Measurements from ENCODE around the gene CLDN15.
"Not testable (repeated sequence)": the region's sequence is repeated elsewhere in the genome, so short reads cannot be mapped to it uniquely, and the experiment has no call there.

Gene CLDN15

DNA sequence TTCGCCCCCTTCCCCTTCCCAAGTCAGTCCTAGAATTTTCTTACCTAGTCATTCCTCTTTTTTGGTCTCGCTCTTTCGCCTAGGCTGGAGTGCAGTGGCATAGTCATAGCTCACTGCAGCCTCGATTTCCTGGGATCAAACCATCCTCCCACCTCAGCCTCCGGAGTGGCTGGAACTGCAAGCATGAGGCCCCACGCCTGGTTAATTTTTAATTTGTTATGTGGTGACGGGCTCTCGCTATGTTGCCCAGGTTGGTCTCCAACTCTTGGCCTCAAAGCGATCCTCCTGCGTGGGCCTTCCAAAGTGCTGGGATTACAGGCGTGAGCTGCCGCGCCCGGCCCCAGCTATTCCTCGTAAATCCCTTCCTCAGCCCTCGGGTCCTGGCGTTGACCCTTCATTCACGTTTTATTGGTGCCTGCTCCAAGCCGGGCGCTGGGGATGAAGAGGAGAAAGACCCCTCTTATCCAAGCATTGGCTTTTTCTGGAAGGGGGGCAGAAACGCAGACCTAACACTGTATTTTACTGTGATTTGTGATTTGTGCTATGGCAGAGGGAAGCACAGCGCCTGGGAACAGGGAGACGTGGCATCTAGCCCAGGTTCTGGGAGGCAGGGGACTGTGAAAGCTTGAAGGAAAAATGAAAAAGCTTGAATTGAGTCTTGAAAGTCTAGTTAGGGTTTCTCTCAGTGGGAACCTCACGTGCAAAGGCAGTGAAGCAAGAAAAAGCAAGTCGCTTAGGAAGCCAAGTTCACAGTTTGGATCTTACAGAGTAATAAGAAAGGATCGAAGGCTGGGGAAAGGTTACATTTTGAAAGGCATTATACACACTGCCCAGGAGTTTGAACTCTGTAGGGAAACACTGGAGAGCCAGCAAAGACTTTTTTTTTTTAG lies 19.1 kb downstream of the CLDN15 start:
- no peak for DNase-seq

DNA sequence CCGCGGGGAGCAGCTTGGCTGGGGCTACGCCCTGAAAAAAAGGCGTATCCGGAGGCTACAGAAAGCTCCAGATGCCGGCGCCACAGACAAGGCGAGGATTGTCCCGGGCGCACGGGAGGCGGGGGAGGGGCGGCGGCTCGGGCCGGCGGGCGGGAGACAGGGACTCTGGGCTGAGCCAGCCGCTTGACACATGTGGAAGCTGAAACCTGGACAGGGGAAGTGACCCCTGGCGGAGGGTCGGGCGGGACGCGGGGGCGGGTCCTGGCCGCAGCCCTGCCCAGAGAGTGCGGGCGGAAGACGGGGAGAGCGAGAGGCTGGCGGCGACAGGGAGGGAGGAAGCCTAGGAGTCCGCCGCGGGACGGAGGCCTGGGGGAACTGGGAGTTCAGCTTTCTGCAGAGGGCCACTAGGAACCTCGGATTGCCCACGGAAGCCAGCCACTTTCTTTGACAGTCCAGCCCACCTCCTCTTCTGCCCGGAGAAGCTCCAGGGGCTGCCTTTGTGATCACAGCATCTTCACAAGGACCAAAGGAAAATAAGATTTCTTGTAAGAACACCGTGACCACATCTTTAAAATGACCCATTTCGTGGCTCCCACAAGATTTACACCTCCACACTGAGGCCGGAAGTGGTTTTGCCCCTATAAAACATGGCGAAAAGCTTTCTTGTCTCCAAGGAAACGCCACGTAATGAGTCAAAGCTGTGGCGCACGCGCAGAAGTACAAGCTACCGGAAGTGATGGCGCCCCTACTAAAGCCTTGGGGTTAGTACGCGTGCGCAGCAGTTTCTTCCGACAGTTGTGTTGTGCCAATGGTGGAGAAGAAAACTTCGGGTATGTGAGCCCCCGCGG lies 20.0 kb downstream of the CLDN15 start, which contains the start of the genes PLOD3 and ZNHIT1:
Gene PLOD3 (minus strand): TSS at position 194 of the 848 bp plus-strand sequence. CDS start 307 bp downstream, outside the sequence.
Gene ZNHIT1 (plus strand): TSS at position 778 of the 848 bp plus-strand sequence. CDS start 31 bp downstream, at position 809.
- peak; percentile 97 for DNase-seq

DNA sequence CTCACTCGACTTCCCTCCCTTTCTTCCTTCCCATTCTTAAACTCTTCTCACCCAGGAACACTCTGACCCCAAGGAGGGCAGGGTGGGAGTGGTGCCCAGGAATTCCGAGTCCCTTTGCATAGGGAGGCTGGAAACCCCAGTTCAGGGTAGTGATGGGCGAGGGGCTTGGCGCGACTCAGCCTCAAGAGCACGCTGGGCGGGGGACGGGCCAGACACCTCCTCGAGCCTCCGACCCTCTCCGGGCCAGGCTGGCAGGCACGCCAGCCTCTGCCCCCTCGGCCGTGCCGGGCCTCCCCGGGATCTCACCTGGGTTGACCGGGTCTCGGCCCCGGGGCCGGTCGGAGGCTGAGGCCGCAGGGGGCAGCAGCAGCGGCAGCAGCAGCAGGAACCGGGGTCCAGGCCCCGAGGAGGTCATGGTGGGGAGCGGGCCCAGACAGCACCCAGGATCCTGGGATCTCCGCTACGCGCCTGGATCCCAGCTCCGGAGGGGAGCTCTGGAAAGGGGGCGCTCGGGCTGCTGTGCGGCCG lies 20.7 kb downstream of the CLDN15 start:
- no peak for DNase-seq

DNA sequence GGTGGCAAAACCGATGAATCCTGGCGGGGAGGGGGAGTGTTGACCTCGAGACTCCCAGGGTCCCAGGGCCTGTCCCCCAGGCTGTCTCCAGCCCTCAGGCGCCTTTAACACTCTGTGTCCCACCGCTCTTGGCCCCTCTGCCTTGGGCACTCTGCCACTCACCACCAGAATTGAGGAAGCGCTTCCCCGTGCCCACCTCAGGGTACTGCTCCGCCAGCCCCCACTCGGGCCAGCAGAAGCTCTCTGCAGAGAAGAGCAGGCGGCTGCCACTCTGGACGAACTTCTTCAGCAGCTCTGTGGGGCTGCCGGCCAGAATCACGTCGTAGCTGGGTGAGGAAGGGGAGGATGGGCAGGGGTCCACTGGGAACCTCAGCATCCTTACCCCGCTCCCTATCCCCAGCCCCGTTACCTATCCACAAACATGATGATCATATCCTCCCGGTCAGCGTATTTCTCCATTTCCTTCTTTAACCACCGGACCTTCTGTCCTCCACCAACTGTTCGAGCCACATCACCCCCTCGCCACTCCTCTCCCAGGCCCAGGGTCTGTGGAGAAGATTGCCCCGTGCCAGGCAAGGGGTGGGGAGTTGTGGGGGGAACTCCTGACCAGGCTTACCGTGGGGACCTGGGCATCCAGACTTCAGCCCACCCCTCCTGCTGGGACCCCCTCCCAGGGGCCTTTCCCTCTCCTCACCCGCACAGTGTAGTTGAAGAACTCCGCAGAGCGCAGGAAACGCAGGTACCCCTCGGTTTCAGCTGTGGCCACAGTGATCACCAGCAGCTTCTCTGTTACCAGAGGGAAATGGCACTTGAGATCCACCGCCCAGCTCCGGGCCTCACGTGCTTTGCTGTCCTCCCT lies 21.4 kb downstream of the CLDN15 start:
- DNase-seq, result peak; percentile 21

DNA sequence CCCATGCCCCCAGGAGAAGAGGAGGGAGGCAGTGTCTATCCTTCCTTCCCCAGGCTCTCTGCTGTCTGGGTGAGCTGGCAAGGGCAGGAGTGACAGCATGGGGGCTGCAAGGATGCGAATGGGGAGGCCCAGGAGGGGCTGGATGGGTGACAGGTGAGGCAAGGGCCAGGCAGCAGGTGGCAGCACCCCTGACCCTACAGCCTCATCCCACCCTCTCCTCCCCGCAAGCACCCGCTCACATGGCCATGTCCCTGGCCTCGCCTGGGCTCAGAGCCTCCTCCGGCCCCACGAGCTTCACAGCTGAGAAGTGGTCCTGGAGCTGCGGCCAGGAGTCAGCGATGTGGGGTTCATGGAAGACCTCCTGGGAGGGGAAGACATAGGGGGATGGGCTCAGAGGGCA lies 25.6 kb downstream of the CLDN15 start:
- no peak for DNase-seq

DNA sequence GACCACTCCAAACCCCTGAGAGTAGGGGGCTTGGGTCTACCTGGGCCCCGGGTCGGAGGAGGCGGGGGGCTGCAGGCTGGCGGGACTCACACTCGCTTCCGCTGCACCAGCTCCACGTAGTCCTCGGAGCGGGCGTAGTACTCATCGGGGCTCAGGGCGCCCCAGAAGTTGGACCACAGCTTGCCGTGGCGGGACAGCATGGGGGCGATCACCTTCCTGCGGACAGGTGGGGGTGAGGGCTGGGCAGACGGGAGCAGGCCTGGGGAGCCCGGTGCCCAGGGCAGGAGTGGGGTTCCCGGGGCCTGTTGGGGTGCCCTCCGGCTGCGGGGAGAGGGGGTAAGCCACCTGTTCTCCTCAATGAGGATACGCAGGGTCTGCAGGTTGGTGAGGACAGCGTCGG lies 26.1 kb downstream of the CLDN15 start:
- DNase-seq, result no peak

DNA sequence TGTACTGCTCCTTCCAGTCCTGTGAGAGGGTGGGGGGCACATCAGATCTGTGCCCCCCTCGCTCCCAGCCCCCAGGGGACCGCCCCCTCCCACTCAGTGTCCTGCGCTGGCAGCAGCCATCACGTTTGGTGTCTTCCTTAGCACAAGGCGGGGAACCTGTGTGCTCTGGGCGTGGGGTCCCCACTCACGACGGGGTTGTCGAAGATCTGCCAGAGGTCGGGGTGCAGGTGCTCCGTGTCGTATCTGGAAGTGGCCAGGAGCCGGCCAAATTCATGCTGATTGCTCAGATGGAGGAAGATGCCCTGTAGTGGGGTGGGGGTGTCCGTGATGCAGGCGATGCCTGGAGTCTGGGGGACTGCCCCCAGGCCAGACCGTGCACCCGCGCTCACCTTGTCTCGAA lies 27.5 kb downstream of the CLDN15 start:
- DNase-seq, result no peak

DNA sequence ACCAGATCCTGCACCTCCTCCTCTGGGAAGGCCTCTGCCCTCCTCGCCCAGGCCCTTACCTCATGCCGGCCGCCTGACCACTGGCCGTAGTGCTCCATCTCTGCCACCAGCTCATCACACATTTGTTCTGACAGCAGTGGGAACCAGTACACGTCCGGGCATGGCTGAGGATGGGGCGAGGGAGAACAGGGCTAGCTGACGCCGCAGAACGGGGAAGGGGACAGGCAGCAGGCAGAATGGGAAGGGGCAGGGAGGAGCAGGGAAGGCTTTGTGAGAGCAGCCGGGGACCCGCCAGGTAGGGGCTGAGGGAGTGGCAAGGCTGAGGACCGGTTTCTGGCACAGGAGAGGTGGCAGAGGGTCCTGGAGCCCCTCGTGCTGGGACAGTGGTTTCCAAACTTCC lies 28.8 kb downstream of the CLDN15 start:
- no peak for DNase-seq

DNA sequence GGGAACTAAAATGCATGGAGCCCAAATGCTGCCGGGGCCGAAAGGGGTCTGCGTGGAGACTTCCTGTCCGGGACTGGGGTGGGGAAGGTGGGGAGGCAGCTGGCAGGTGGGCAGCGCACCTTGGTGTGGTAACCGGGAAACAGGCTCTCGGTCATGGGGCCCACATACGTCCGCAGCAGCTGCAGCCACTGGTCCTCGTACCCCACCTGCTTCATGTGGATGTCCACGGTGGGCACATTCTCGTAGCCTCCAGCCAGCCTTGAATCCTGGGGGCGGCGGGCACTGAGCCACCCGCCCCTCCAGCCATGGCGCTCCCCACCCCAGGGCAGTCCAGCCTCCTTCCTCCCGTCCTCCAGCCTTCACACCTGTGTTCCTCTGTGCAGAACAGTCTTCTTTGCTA lies 30.1 kb downstream of the CLDN15 start:
- no peak for DNase-seq

DNA sequence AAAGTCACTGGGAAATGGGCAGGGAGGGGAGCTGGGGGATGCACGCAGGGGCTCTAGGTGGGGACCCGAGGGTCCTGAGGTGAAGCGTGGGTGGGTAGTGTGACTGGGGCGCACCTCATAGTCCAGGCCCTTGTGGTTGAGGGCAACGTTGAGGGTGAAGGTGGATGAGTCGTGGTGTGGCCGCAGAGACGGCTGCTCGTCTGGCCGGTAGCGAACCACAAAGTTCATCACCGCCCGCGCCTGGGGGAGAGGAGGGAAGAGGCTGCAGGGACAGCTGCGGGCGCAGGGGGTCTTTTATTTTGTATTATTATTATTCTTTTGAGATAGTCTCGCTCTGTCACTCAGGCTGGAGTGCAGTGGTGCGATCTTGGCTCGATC lies 30.9 kb downstream of the CLDN15 start:
- no peak for DNase-seq

DNA sequence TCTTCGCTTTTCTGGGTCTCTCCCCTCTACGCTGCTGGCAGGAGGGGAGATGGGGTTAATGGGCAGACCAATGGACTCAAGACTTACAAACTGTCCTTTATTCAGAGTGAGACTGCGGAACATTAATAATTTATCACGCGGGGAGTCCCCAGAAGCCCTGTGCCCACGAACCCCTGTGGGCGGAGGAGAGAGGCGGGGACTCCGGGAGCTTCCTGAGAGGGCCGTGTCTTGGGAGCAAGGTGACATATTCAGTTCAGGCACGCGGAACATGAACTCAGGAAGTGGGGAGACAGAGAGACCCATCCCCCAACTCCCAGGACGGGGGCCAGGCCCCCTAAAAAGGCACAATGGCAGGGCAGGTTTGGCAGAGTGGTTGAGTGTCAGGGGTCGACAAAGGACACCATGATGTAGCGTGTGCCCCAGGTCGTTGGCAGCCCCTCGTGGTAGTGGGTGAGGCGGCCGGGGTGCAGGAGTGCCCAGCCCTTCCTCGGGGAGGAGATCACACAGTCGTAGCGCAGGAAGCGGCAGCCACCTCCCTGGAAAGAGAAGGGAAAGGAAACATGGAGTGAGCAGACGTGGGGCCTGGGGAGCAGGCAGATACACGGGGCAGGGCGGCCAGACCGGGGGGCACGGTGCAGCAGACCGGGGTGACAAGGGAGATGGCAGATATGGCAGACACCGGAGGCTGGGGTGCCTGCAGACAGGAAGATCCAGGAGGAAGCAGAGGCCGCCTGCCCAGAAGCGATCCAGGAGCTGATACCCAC lies 31.5 kb downstream of the CLDN15 start:
- DNase-seq, result no peak

DNA sequence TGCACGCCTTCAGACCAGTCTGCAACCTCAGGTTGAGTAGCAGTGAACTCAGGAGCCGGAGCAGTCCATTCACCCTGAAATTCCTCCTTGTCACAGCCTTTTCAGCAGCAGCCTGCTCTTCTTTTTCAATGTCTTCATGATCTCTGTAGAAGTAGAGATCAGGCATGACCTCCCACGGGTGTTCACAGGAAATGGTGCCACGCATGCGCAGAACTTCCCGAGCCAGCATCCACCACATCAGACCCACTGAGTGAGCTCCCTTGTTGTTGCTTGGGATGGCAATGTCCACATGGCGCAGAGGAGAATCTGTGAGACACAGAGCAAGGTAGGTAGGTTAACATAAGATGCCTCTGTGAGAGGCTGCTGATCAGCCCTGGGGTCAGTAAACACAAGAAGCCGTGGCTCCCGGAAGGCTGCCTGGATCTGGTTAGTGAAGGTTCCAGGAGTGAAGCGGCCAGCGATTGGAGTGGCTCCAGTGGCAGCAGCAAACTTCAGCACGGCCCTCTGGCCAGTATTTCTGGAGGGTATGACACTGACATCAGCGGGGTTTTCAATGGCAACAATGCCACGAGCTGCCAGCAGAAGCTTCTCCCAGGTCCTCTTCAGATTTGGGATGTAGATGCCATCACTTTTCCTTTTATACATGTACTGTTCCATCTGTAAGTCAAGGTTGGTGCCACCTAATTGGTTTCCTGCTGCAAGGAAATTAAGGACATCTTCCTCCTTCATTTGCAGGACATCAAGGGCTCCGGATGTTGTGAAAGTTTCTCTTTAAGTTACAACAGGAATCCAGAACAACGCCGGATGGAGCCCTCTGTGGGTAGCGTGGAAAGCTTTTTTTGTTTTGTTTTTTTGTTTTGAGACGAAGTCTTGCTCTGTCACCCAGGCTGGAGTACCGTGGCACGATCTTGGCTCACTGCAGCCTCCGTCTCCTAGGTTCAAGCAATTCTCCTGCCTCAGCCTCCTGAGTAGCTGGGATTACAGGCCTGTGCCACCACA lies 33.6 kb downstream of the CLDN15 start:
- not testable (repeated sequence) for DNase-seq

DNA sequence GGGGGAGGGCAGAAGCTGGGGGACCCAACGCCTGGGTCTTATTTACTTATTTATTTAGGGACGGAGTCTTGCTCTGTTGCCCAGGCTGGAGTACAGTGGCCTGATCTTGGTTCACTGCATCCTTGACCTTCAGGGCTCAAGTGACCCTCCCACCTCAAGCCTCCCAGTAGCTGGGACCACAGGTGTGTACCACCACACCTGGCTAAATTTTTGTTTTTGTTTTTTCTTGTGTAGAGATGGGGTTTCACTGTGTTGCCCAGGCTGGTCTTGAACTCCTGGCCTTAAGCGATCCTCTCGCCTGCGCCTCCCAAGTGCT lies 35.0 kb downstream of the CLDN15 start:
- no peak for DNase-seq

DNA sequence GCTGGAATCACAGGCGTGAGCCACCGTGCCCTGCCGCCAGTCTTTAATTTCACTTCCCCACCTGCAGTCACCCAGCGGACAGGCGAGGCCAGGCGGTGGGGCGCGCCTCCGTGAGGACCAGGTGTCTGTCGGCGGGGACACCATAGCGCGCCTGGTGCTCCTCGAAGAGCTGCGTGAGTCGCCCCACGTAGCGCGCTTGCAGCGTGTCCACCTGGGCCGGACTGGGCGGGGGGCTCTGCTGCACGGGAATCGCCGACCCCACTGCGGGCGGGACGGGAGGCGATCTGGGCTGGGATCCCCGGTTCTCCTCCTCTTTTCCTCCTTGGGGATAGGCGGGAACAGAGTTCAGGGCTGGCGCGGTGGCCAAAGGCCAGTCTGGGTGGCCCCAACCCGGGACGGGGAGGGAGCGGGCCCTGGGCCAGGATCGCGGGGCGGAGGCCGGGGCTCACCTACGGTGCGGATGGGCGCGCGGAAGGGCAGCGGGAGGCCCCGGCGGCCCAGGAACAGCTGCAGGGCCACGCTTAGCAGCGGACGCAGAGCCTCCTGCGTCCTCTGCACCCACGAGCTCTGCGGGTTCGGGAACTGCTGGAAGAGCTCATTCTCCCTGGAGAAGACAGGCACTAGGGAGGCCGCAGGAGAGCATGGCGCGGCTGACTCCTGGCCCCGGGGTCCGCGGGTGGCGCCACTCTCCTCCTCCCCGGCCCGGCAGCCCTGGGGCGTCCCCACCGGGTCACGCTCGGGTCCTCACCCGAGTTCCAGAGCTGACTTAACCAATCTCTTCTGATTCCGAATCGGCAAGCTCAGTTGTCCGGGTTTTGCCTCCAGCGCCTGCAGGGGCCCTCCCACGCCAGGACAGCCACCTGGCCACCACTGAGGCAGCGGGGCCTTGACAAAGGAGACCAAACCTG lies 35.7 kb downstream of the CLDN15 start:
- DNase-seq, result no peak

DNA sequence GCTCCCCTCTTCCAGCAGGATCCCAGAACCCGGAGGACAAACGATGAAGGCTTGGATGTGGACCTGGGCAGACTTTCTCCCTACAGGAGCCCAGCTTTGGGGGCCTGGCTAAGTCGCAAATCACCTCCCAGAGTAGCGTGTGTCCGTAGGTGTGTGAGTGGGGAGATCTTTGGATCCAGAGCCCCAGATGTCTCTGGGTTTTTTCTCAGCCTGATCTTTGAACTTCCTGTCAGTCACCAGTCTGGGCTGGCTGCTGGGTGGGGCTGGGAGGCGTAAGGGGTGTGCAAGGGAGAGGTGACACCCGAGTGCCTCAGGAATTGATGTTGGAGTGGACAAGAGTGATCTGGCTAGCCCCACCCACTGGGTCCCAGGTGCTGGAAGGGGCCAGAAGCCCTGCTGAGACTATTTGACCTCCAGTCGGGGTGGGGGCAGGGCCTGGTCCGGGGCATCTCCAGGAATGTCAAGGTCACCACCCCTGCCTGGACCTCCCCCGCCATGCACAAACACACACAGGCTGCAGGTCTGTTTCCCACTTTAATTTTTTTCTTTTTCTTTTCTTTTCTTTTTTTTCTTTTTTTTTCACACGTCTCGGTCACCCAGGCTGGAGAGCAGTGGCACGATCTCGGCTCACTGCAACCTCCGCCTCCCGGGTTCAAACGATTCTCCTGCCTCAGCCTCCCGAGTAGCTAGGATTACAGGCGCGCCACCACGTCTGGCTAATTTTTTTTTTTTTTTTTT lies 36.6 kb downstream of the CLDN15 start, which contains the start of gene MOGAT3:
Gene MOGAT3 (minus strand): TSS at position 175 of the 738 bp plus-strand sequence. CDS start 182 bp downstream, outside the sequence.
- no peak for DNase-seq

DNA sequence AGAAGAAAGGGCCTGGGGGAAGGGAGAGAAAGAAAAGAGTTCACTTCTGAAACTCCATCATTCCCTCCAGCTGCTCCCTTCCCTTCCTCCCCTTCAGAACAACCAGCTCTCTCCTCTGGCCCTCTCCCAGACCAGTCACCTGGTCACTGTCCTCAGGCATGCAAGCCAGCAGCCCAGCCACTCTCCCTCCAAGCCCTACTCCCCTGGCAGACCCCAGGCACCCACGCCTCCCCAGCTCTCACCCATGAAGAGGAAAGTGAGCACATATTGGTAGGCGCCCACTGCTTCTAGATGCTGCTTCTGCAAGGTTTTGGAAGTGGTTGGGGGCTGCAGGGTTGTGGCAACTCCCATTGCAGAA lies 37.1 kb downstream of the CLDN15 start:
- DNase-seq, result no peak

DNA sequence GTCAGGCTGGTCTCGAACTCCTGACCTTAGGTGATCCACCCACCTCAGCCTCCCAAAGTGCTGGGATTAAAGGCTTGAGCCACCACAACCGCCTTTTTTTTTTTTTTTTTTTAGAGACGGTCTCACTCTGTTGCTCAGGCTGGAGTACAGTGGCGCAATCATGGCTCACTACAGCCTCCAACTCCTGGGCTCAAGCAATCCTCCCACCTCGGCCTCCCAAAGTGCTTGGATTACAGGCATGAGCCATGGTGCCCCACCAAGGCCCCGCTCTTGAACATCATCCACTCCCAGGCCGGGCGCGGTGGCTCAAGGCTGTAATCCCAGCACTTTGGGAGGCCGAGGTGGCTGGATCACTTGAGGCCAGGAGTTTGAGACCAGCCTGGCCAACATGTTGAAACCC lies 38.1 kb downstream of the CLDN15 start:
- DNase-seq, result not testable (repeated sequence)

DNA sequence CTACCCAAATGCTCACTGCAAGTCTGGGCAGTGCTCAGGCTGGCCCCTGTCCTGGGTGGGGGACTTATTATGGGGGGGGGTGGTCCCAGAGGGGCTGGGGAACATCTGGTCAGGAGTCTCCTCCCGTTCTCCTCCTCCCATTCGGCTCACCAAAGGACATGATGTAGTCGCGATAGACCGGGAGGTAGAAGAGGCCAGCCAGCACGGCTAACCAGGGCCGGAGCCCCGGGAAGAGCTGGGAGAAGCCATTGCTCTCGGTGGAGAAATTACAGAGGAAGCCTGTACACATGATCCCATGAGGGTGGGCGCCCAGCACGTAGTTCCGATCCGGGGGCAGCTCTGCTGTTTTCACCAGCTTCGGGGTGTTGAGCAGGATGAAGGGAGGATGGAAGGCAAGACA lies 39.1 kb downstream of the CLDN15 start:
- no peak for DNase-seq

DNA sequence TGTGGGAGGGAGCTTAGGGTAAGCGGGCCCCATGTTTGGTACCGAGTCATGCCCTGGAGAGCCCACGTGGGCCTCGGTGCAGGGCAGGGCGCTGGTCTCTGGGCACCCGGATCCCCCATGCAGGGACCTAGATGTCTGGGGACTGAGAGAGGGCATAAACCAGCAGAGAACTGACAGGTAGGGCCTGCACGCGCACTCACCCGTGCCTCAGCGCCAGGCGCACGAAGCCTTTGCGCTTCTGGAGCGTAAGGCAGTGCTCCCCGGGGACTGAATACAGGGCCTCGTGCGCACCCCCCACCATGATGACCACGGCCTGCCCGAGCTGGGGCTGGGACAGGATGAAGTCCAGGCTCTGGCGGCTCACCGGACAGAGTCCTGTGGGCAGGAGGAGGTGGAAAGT lies 39.6 kb downstream of the CLDN15 start:
- DNase-seq, result no peak
